Hematopoietic multipotent progenitor cell (in vitro differentiated cells): Measurements from ENCODE around the gene PPY. TPM values are rescaled to one million over a fixed set of nuclear protein-coding genes. Genes with fewer than 3 reads are reported as not detected.
"Not testable (repeated sequence)": the region's sequence is repeated elsewhere in the genome, so short reads cannot be mapped to it uniquely, and the experiment has no call there.

Experiments used
- DNase-seq, 3 donors: peaks; one replicate each; pipeline ENCODE4 v3.0.0-alpha.2; 2011 to 2015; ENCODE audit warnings: low read depth in 2 of 3, low spot score in 2 of 3
- total RNA-seq: library from RNA; depleted of rRNA; stranded (reverse); fragments of >200 nt; gene quantifications from one replicate; pipeline ENCODE4 v1.2.3, GENCODE V29; 2012

The PPY gene
- total RNA-seq, 1 donor = 0.27 TPM

GRCh38 chr17:43967251-43967875, 25.1 kb upstream of the PPY start:
- DNase-seq = no peak

GRCh38 chr17:43966276-43966675, 24.0 kb upstream of the PPY start:
- no peak for DNase-seq

DNA sequence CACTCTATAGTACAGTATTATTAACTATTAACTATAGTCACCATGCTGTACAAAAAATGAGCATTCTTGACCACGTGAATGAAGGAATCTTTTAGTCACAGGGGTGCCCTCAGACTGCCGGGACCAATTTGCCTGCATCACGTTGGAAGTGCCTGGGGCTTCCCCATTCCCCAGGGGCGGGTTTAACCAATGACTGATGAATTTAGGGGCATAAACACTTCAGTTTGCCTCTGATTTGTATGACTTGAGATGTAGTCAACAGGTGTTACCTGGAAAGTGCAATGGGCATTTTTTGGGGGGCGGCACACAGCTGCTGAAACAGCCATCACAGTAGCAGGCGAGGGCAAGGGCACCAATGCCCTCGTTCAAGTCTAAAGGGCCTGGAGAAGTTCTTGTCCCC, 20.2 kb upstream of the PPY start:
- no peak for DNase-seq

DNA sequence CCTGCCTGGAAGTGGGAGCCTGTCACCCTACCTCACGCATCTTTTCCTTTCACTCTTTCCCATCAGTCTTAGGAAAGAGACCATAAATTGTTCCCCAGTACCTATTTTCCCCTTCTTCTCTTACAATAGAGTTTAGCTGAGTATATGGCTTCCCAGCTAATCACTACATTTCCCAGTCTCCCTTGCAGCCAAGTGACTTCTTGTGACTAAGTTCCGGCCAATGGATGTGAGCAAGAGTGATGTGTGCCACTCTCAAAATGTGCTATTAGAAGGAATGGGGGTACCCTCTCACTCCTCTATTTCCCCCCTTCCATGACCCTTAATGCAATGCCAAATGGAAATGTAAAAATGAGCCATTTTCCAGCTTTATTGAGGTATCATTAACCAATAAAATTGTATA, 19.7 kb upstream of the PPY start:
- DNase-seq = no peak

DNA sequence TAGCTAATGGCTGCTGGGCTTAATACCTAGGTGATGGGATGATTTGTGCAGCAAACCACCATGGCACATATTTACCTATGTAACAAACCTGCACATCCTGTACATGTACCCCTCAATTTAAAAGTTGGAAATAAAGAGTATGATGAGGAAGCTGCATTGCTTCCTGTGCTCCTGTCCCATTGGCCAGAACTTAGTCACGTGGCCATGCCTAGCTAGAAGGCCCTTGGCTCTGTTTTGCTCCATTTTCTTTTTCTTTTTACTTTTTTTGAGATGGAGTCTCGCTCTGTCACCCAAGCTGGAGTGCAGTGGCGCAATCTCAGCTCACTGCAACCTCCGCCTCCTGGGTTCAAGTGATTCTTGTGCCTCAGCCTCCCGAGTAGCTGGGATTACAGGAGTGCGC, 19.0 kb upstream of the PPY start:
- DNase-seq = not testable (repeated sequence)

DNA sequence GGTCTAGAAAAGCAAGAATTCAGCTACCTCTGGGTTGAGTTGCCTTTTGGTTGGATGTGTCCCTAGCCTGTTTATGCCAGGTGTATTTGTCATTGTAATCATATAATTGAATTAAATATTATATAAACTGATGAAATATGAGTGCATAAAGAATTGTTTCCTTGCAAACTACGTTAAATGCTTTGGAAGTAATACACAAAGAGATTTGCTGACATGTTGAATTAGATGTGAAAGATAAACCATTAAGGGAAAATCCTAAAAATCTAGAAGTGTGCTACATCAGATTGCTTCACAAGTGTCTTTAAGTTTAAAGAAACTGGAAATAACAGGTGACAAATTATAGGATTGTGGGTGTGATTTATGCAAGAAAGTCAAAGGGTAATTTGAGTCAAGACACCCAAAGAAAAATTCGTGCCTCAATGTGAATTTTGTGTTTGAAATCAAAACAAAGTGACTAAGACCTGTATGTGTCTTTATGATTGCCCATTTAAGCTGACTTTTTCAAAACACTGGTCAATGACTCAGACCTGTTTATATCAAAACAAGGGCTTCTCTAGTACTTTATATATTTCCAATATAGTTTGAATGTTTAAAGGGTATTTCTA, 16.6 kb upstream of the PPY start:
- DNase-seq = no peak

GRCh38 chr17:43956222-43956621, 13.9 kb upstream of the PPY start:
- no peak for DNase-seq

DNA sequence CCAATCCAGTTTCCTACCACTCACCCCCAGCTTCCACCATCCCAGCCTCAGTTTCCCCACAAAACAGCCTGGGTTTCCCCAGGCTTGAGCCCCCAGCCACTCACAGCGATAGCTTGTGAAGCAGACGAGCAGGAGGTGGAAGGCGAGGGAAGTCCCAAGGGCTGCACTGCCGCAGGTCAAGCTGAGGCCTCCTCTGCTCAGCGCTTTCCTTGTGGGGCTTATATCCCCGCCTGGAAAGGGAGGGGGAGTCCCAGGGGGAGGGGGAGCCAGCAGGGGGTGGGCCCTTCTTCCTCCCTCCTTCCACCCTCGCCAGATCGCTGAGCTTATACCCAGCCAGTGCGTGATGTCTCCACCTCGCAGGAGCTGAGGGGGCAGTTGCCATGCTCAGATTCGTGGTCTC, 11.5 kb upstream of the PPY start, which contains the start of gene PYY:
PYY (minus strand) TSS at position 195 of the 400 bp plus-strand sequence. CDS start 457 bp downstream, outside the sequence.
- no peak for DNase-seq

DNA sequence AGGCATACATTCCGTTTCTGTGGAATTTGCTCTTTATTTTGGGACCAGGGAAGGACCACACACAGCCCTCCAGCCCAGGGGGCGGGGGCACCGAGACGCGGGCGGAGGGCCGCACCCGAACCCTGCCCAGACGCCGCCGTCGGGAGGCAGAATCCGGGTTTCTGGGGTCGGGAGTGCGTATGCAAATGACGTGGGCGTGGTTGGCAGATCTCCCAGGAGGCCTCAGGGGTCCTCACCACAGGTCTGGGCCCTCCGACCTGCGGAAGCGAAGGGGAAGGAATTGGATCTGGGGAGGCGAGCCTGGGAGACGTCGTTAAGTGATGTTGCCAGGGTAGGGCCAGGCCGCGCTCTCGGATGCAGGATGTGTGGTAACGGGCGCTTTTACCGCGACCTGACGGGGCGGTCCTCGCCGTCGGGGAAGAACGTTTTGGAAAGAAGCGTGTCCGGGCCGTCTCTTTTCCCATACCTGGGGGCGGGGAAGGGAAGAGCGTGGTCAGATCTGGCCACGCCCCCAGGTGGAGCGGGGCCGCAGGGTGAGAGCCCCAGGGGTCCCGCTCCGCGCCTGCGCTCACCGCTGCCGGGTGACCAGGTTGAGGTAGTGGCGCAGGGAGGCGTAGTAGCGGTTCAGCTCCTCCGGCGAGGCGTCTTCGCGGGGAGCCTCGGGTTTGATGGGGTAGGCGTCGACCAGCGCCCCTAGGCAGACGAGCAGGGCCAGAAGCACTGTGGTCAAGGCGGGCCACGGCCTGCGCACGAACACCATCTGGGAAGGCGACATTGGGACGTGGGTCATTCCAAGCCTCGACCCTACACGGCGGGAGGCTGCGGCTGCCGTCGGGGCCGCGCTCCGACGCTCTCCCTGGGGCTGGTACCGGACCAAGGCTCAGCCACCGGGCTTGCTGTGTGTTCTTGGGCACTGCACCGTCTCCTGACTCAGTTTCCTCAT, 10.7 kb upstream of the PPY start:
- peak in 2 of 3 donors; percentile 54 to 67 for DNase-seq

GRCh38 chr17:43952351-43952723, 10.1 kb upstream of the PPY start:
- DNase-seq = no peak

GRCh38 chr17:43951750-43952149, 9.5 kb upstream of the PPY start:
- no peak for DNase-seq

GRCh38 chr17:43950554-43950953, 8.3 kb upstream of the PPY start:
- DNase-seq = no peak

DNA sequence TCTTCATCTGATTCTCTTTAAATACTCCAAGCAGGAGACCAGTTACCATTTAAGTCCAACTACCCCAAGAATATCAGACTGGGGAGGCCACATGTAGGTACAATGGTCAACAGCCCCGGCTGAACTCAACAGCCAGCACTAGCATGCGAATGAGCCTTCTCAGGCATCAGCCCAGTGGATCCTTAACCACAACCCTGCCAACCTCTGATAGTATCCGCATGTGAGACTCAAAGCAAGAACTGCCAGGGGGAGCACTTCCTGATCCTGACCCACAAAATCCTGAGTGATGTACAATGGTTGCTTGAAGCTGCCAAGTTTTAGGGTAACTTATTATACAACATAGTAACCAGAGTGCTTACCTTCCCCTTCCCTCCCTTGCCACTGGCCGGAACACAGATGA, 7.5 kb upstream of the PPY start:
- no peak for DNase-seq

DNA sequence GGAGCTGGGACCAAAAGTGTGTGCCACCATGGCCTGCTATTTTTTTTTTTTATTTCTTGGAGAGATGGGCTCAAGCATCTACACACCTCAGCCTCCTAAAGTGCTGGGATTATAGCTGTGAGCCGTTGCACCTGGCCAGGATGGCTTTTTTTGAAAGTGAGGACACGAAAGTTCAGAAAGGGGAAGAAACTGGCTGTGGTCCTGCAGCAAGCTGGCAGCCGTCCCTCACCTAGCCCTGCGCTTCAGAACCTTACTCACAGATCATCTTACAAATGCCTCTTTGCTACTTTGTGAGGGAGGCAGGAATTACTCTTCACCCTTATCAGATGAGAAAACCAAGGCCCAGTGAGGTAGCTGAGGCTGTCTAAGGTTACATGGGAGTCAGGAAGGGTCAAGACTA, 4.5 kb upstream of the PPY start:
- no peak for DNase-seq

- no peak for DNase-seq
These were observed 3.0 kb upstream of the PPY start for GRCh38 chr17:43945074-43945829.

- DNase-seq = peak in 2 of 3 donors; percentile 39 to 61
These were observed 1.6 kb downstream of the PPY start for GRCh38 chr17:43940630-43941029.

DNA sequence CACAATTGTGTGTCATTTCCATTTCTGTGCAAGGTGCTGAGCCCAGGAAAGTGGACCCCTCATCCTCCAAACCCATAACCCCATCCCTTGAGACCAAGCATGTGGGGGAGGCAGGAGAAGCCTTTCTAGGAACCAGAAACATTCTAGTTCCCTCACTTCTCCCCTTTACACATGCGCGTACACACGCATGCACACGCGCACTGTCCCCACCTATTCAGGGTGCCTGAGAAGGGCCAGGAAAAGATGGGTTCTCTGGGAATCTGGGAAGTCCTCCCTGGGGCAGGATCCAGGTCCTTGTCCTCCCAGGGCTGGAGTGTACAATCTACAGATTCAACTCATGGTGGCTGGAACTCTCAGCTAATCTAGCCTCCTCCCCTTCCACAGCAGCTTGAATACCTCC, 2.4 kb downstream of the PPY start:
- DNase-seq = no peak

GRCh38 chr17:43939452-43939851, 2.8 kb downstream of the PPY start:
- not testable (repeated sequence) for DNase-seq

GRCh38 chr17:43938838-43939182, 3.5 kb downstream of the PPY start:
- DNase-seq = no peak

DNA sequence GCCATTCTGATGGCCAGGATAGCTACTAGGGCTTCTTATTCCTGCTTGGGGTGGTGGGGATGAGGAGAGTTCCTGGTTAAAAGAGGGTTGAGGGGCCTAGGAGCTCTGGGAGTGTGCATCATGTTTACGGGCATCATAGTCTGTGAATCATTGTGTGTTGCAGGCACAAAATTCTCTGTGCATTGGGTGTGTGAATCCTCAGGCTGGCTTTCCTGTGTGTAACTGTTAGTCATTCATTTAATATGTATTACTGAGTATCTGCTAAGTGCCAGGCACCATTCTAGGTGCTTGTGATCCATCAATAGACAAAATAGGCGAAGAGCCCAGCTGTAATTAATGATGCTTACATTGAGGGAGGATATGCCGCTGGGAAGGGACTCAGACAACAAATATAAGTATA, 5.8 kb downstream of the PPY start:
- no peak for DNase-seq

- DNase-seq = no peak
These were observed 6.4 kb downstream of the PPY start for GRCh38 chr17:43935926-43936261.
